ENCODE data around the gene PATJ. TPM values are rescaled to one million over a fixed set of nuclear protein-coding genes. Genes with fewer than 3 reads are reported as not detected.
A peak's percentile ranks its signal among the peaks of the same experiment; 100 is the strongest.
"Not testable (repeated sequence)": the region's sequence is repeated elsewhere in the genome, so short reads cannot be mapped to it uniquely, and the experiment has no call there.

The PATJ gene
- total RNA-seq, 2 donors from 2014 or later = 21.6 to 25.3 TPM

DNA sequence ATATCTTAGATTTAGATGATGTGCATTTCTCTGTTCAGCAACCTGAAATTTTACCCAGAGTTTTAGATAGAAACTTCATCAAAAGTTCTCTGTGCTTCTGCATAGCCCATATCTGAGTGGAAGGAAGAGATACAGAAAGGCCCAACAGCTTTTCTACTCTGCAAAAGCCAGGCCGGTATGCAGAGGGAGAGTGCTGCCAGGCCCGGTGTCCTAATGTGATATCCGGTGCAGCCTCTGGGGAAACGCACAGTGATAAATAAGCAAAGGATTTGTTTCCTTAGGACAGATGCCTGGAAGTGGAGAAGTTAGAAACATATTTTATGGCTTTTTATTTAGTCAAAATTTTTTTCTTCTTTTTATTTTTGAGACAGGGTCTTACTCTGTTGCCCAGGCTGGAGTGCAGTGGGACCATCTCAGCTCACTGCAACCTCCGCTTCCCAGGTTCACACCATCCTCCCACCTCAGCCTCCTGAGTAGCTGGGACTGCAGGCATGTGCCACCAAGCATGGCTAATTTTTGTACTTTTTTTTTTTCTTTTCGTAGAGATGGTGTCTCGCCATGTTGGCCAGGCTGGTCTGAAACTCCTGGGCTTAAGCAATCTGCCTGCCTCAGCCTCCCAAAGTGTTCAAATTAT, 145.8 kb downstream of the PATJ start:
- no peak for DNase-seq
- peaks cover 5% of the 10 kb centered on the region in 2 donors for H3K9me3 Mint-ChIP-seq
- H3K36me3 Mint-ChIP-seq (ENCODE audit: insufficient read depth in 2 of 2) = peaks cover 7 to 9% of the 10 kb centered on the region in 2 donors
- no peaks in the 10 kb centered on the region for H3K4me1 Mint-ChIP-seq (ENCODE audit: low read depth)
- no peak overlapping the region for H3K4me3 Mint-ChIP-seq
- ATAC-seq (replicated peaks in 1 of 2) = no peak
- no peaks in the 10 kb centered on the region for H3K27me3 Mint-ChIP-seq (ENCODE audit: low read depth)
- H3K27ac Mint-ChIP-seq = no peak overlapping the region

DNA sequence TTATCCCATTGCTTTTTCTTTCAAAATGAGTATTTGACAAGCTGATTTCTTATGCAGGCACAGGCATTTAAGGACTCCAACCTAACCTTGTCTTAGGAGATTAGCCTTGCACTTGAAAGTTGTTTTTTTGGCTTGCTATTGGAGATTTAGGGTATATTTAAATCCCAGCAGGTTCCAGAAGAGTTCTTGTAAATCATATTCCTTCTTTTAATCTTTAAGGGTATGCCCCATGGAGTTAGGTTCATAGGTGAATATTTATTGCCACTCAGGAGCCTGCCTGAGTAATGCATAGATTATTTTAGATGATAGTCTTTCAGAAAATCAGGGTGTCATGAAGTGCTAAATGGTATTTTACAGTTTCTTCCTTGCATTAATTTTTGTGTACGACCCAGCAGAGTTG, 146.5 kb downstream of the PATJ start:
- Mint-ChIP-seq H3K9me3 (peaks cover 5% of the 10 kb centered on the region in 2 donors), H3K4me3 (no peak overlapping the region), H3K27me3 (ENCODE audit: low read depth) (no peaks in the 10 kb centered on the region), H3K27ac (no peak overlapping the region), H3K4me1 (ENCODE audit: low read depth) (no peaks in the 10 kb centered on the region), H3K36me3 (ENCODE audit: insufficient read depth in 2 of 2) (peaks cover 7 to 9% of the 10 kb centered on the region in 2 donors)
- no peak for ATAC-seq (replicated peaks in 1 of 2)
- no peak for DNase-seq

DNA sequence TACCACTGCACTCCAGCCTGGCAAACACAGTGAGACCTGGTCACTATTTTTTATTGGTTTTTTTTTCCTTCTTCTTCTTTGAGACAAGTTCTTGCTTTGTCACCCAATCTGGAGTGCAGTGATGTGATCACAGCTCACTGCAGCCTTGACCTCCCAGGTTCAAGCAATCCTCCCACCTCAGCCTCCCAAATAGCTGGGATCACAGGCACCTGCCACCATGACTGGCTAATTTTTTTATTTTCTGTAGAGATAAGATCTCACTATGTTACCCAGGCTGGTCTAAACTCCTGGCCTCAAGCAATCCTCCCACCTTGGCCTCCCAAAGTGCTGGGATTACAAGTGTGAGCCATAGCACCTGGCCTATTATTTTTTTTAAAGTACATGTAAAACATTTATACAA, 148.2 kb downstream of the PATJ start:
- DNase-seq; H3K9me3 Mint-ChIP-seq; H3K27me3 Mint-ChIP-seq (ENCODE audit: low read depth); H3K4me3 Mint-ChIP-seq; H3K4me1 Mint-ChIP-seq (ENCODE audit: low read depth); ATAC-seq (replicated peaks in 1 of 2); H3K27ac Mint-ChIP-seq; H3K36me3 Mint-ChIP-seq (ENCODE audit: insufficient read depth in 2 of 2): not testable (repeated sequence)

DNA sequence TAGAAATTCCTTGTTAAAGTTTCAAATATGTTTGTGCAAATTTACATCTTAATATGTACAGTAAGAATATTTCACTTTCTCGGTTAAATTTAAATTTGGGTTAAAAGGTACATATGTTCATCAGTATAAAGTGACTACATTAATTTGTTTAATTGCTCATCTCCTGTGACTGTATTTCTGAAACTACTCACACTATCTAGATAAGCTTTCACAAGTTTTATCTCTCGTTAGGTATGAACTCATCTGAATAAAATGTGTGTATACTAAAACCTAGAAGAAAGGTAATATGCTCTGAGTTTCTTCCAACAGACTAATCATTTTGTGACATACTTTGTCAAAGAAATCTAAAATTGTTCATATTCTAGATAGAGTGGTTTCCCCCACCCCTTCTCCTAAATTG, 150.7 kb downstream of the PATJ start:
- no peaks in the 10 kb centered on the region for H3K27me3 Mint-ChIP-seq (ENCODE audit: low read depth)
- no peak overlapping the region for H3K27ac Mint-ChIP-seq
- H3K4me3 Mint-ChIP-seq = no peak overlapping the region
- no peaks in the 10 kb centered on the region for H3K4me1 Mint-ChIP-seq (ENCODE audit: low read depth)
- H3K9me3 Mint-ChIP-seq = no peaks in the 10 kb centered on the region
- ATAC-seq (replicated peaks in 1 of 2) = peak in 1 of 2 donors; percentile 32
- no peak for DNase-seq
- H3K36me3 Mint-ChIP-seq (ENCODE audit: insufficient read depth in 2 of 2) = peaks cover 3 to 9% of the 10 kb centered on the region in 2 donors

DNA sequence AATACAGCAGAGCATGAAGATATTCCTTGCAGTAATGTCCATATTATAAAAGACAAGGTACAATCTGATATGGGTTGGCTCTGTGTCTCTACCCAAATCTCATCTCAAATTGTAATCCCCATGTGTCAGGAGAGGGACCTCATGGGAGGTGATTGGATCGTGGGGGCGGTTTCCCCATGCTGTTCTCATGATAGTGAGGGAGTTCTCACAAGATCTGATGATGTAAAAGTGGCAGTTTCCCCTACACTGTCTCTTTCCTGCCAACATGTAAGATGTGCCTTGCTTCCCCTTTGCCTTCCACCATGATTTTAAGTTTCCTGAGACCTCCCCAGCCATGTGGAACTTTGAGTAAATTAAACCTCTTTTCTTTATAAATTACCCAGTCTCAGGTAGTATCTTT, 152.0 kb downstream of the PATJ start:
- not testable (repeated sequence) for ATAC-seq (replicated peaks in 1 of 2); H3K36me3 Mint-ChIP-seq (ENCODE audit: insufficient read depth in 2 of 2); H3K9me3 Mint-ChIP-seq; DNase-seq; H3K27me3 Mint-ChIP-seq (ENCODE audit: low read depth); H3K27ac Mint-ChIP-seq; H3K4me1 Mint-ChIP-seq (ENCODE audit: low read depth); H3K4me3 Mint-ChIP-seq

DNA sequence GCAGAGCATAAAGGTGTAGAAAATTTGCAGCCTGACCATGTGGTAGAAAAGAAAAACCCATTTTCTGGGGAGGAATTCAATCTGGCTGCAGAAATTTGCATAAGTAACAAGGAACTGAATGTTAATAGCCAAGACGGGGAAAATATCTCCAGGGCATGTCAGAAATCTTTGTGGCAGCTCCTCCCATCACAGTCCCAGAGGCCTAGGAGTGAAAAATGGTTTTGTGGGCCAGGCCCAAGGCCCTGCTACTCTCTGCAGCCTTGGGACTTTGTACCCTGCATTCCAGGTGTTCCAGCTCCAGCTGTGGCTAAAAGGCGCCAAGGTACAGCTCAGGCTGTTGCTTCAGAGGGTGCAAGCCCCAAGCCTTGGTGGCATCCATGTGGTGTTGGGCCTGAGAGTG, 152.9 kb downstream of the PATJ start:
- no peak for ATAC-seq (replicated peaks in 1 of 2)
- no peak overlapping the region for H3K4me3 Mint-ChIP-seq
- no peaks in the 10 kb centered on the region for H3K4me1 Mint-ChIP-seq (ENCODE audit: low read depth)
- no peaks in the 10 kb centered on the region for H3K9me3 Mint-ChIP-seq
- H3K27ac Mint-ChIP-seq = no peak overlapping the region
- no peak for DNase-seq
- no peaks in the 10 kb centered on the region for H3K27me3 Mint-ChIP-seq (ENCODE audit: low read depth)
- peaks cover 3 to 9% of the 10 kb centered on the region in 2 donors for H3K36me3 Mint-ChIP-seq (ENCODE audit: insufficient read depth in 2 of 2)

DNA sequence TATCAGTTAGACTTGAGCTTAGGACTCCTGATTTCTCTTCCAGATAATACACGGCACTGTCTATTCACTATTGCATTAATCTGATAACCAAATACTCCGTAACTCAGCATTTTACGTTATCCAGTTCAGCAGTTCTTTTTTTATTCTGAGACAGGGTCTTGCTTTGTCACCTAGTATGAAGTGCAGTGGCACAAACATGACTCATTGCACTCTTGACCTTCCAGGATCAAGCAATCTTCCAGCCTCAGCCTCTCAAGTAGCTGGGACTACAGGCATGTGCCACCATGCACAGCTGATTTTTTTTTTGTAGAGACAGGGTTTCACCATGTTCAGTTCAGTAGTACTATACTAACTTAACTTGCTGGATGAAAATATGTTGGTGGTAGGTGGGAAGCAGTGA, 156.4 kb downstream of the PATJ start:
- no peak for DNase-seq
- Mint-ChIP-seq H3K27ac (no peak overlapping the region), H3K4me1 (ENCODE audit: low read depth) (no peaks in the 10 kb centered on the region), H3K4me3 (no peak overlapping the region), H3K27me3 (ENCODE audit: low read depth) (no peaks in the 10 kb centered on the region), H3K9me3 (no peaks in the 10 kb centered on the region), H3K36me3 (ENCODE audit: insufficient read depth in 2 of 2) (peaks cover 3 to 9% of the 10 kb centered on the region in 2 donors)
- ATAC-seq (replicated peaks in 1 of 2) = no peak

DNA sequence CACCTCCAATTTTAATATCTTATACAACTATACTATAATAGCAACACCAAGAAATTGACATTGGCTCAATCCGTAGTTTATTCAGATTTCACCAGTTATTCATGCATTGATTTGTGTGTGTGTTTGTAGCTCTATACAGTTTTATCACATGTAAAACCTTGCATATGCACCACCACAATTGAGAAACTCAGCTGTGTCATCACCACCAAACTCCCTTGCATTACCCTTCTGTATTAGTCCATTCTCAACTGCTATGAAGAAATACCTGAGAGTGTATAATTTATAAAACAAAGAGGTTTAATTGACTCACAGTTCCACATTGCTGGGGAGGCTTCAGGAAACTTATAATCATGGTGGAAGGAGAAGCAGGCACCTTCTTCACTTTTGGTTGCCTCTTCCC, 162.1 kb downstream of the PATJ start:
- Mint-ChIP-seq H3K4me3 (no peak overlapping the region), H3K36me3 (ENCODE audit: insufficient read depth in 2 of 2) (peaks cover 0 to 3% of the 10 kb centered on the region in 2 donors), H3K27ac (no peak overlapping the region), H3K4me1 (ENCODE audit: low read depth) (no peaks in the 10 kb centered on the region), H3K27me3 (ENCODE audit: low read depth) (no peaks in the 10 kb centered on the region), H3K9me3 (no peaks in the 10 kb centered on the region)
- no peak for ATAC-seq (replicated peaks in 1 of 2)
- no peak for DNase-seq

DNA sequence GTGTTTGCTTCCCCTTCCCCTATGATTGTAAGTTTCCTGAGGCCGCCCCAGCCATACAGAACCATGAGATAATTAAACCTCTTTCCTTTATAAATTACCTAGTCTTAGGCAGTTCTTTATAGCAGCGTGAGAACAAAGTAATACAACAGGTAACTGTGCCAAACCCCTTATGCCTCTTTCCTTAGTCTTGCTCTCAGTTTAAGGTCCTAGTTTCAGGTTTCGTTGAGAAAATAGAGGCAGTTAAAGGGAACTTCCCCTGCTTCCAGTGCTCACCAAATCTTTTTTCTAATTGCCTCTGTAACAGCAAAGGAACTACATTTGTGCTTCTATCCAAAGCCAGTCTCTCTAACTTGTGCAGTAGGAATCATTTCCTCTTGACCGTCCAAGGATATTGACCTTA, 164.8 kb downstream of the PATJ start:
- Mint-ChIP-seq H3K36me3 (ENCODE audit: insufficient read depth in 2 of 2) (peaks cover 0 to 3% of the 10 kb centered on the region in 2 donors), H3K9me3 (no peaks in the 10 kb centered on the region), H3K4me3 (no peak overlapping the region), H3K27ac (no peak overlapping the region), H3K4me1 (ENCODE audit: low read depth) (no peaks in the 10 kb centered on the region), H3K27me3 (ENCODE audit: low read depth) (no peaks in the 10 kb centered on the region)
- ATAC-seq (replicated peaks in 1 of 2) (no peak), DNase-seq (no peak)

DNA sequence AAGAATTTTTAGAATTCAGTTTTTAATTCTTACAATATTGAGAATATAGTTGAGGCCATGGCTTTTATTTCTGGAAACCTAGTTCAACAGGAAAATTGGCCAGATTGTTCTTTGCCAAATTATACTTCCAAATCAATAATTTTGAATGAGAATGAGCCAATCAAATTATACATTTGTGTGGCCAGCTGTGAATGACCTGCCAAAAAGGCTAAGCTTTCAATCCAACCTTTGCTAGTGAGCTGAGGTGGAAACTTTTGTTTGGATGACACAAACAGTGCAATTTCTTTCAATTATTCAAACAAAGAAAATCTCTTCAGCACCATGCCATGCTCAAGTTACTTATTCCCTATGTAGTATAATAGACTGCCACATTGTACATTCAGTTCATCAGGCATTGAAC, 167.8 kb downstream of the PATJ start:
- Mint-ChIP-seq H3K9me3 (no peaks in the 10 kb centered on the region), H3K27ac (no peak overlapping the region), H3K4me3 (no peak overlapping the region), H3K4me1 (ENCODE audit: low read depth) (no peaks in the 10 kb centered on the region), H3K27me3 (ENCODE audit: low read depth) (no peaks in the 10 kb centered on the region), H3K36me3 (ENCODE audit: insufficient read depth in 2 of 2) (no peaks in the 10 kb centered on the region)
- no peak for ATAC-seq (replicated peaks in 1 of 2)
- no peak for DNase-seq

DNA sequence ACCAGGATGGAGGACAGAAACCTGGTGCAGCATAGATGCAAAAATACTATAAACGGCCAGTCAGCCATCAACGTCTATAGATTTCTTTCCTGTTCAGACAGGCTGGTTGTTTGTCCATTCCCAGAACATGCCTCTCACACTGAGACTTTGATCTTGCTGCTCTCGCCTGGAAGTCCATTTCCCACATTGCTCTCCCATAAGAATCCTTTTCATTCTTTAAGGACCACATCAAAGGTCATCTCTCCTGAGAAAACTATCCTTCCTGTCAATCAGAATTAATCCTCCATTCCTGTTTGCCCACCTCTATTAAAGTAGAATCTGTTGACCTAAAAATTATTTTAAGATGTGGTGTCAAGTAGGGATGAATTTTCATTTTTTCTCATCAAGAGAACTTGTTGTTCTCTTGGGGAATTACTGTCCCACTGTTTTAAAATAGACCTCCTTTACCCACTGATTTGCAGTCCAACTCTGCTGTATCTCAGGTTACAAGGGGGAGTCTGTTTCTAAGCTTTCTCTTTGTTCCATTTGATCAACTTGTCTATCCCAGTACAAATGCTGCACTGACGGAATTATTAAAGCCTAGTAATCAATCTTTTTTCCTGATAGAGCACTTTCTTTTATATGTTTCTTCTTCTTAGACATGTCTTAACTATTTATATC, 172.7 kb downstream of the PATJ start:
- H3K4me1 Mint-ChIP-seq (ENCODE audit: low read depth) = no peaks in the 10 kb centered on the region
- DNase-seq (no peak), ATAC-seq (replicated peaks in 1 of 2) (no peak)
- no peak overlapping the region for H3K27ac Mint-ChIP-seq
- no peaks in the 10 kb centered on the region for H3K27me3 Mint-ChIP-seq (ENCODE audit: low read depth)
- peaks cover 0 to 3% of the 10 kb centered on the region in 2 donors for H3K36me3 Mint-ChIP-seq (ENCODE audit: insufficient read depth in 2 of 2)
- H3K4me3 Mint-ChIP-seq = no peak overlapping the region
- H3K9me3 Mint-ChIP-seq = no peaks in the 10 kb centered on the region

DNA sequence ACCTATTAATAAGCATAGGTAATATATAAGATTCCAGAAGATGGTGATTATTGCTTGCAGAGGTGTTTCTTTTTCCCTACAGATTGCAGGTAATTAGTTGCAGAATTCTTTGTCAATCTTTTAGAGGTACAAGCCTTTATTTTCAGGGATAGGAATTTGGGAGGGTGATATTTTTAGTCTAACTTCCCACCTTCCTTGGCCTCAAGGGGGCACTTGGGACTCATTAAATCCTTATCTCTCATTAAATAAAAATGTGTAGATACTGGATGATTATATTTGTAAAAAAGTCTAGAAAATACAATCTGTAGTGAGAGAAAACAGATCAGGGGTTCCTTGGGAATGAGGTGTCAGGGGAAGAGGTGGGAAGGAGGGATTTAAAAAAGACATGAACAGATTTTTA, 179.2 kb downstream of the PATJ start:
- Mint-ChIP-seq H3K36me3 (ENCODE audit: insufficient read depth in 2 of 2) (peaks cover 8% of the 10 kb centered on the region in 2 donors), H3K4me1 (ENCODE audit: low read depth) (no peaks in the 10 kb centered on the region)

DNA sequence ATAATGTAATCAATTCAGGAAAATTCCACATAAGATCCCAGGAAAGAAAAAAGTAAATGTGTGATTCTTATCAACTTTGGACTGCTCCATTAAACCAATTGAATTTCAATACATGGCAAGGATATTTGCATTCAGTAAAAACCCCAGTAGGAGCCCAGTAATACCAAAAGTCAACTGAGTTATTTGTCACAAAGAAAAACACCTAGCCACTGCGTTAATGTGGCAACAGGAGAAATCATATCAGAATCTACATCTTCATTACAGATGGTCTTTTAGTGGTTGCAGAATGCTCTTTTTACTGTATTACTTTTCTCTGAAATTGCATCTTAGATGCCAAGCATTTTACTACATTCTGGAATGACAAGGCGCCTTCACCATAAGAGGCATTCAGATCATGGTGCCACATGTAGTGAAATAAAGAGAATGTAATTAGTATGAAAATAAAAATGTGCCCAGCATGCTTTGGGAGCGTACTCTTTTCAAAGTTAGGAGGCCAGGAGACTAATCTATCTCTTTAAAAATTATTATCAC, 180.7 kb downstream of the PATJ start:
- Mint-ChIP-seq H3K27ac (no peak overlapping the region), H3K4me1 (ENCODE audit: low read depth) (no peaks in the 10 kb centered on the region), H3K36me3 (ENCODE audit: insufficient read depth in 2 of 2) (peaks cover 6 to 8% of the 10 kb centered on the region in 2 donors), H3K4me3 (no peak overlapping the region), H3K27me3 (ENCODE audit: low read depth) (no peaks in the 10 kb centered on the region), H3K9me3 (peaks cover 0 to 2% of the 10 kb centered on the region in 2 donors)
- ATAC-seq (replicated peaks in 1 of 2) (peak in 1 of 2 donors; percentile 78), DNase-seq (no peak)

More for the DNA sequence above, 179.2 kb downstream of the PATJ start:
- Mint-ChIP-seq H3K9me3 (peaks cover 0 to 2% of the 10 kb centered on the region in 2 donors), H3K27ac (no peak overlapping the region), H3K4me3 (no peak overlapping the region), H3K27me3 (ENCODE audit: low read depth) (no peaks in the 10 kb centered on the region)
- no peak for DNase-seq
- no peak for ATAC-seq (replicated peaks in 1 of 2)

All from activated T-cell treated with anti-CD3 and anti-CD28 coated beads, Interleukin-2, amount 50 U/mL, for 72 hours (primary cell).